Stomach (tissue), 9 donors: Measurements from ENCODE around the gene QPRT. TPM values are rescaled to one million over a fixed set of nuclear protein-coding genes. Genes with fewer than 3 reads are reported as not detected.

Experiments
- DNase-seq, 2 donors: peaks; one replicate each; pipeline versions ENCODE4 v3.0.0 to v3.0.0-alpha.2; 2013 to 2019
- H3K27ac ChIP-seq, 5 donors: fragments of 200-600 bp in 4 of 5; sonication (generic) in 4 of 5; one replicate each; pipeline ENCODE4 v1.5.1; 2013 to 2019; ENCODE audit warnings: mild to moderate bottlenecking in 1 of 5, moderate library complexity in 1 of 5
- H3K27me3 ChIP-seq, 3 donors: fragments of 200-600 bp; sonication (generic); one replicate each; pipeline ENCODE4 v1.5.1; 2017 to 2019; ENCODE audit warnings: mixed run types in 1 of 3
- H3K36me3 ChIP-seq, 4 donors: fragments of 200-600 bp; sonication (generic); 1 replicate in 3 of 4; 2 replicates in 1 of 4; pipeline ENCODE4 v1.5.1; 2016 to 2019
- H3K4me1 ChIP-seq, 4 donors: fragments of 200-600 bp; sonication (generic); one replicate each; pipeline ENCODE4 v1.5.1; 2016 to 2019
- H3K4me3 ChIP-seq, 4 donors: fragments of 200-600 bp; sonication (generic) in 3 of 4; one replicate each; pipeline ENCODE4 v1.5.1; 2016 to 2019; ENCODE audit warnings: mild to moderate bottlenecking in 1 of 4
- H3K9me3 ChIP-seq, 4 donors: fragments of 200-600 bp; sonication (generic); one replicate each; pipeline ENCODE4 v1.5.1; 2016 to 2019
- CTCF ChIP-seq, 7 experiments: fragments of 450-650 bp in 4 of 7; fragments of 200-600 bp in 3 of 7; sonication (generic) in 3 of 7; IDR thresholded peaks; one replicate each; pipeline ENCODE4 v1.5.1; 2016 to 2019; ENCODE audit warnings: antibody characterized with exemption in 7 of 7, control low read depth in 2 of 7, mild to moderate bottlenecking in 1 of 7
- EP300 ChIP-seq: sonication (generic); formaldehyde crosslinking; IDR thresholded peaks from one replicate; pipeline ENCODE4 v1.6.1; 2017; ENCODE audit warnings: antibody characterized with exemption
- POLR2A ChIP-seq, 4 donors: fragments of 450-650 bp; IDR thresholded peaks; one replicate each; pipeline ENCODE4 v1.6.1; 2016; ENCODE audit warnings: antibody characterized with exemption in 4 of 4, control low read depth in 2 of 4, mild to moderate bottlenecking in 1 of 4, moderate library complexity in 1 of 4
- POLR2AphosphoS5 ChIP-seq, 3 donors: sonication (generic); formaldehyde crosslinking; IDR thresholded peaks; one replicate each; pipeline ENCODE4 v1.6.1; 2016; ENCODE audit warnings: antibody characterized with exemption in 3 of 3
- WGBS, 5 donors: extraction: QIAGEN DNeasy Blood & Tissue Kit in 3 of 5; methylation state at CpG; one replicate each; pipeline versions ENCODE4 v1.1.5 to v1.1.7; 2013 to 2018; 5-methylcytosine and 5-hydroxymethylcytosine counted together
- intact Hi-C: fragments of 100-400 bp; cut with DNase I; formaldehyde crosslinking; loops from one replicate; pipeline ENCODE4 v1.15.1; 2023; ENCODE audit warnings: low total_unique reads
- polyA plus RNA-seq, 3 donors: library from polyadenylated mRNA; stranded (reverse); fragments of 200-250 nt; gene quantifications; one replicate each; pipeline ENCODE4 v1.2.3, GENCODE V29; 2013
- total RNA-seq, 5 donors: library from RNA; depleted of rRNA; stranded (reverse); fragments of >200 nt; gene quantifications; one replicate each; pipeline versions ENCODE4 v1.1.0 to v1.2.3, GENCODE V29; 2014 to 2016
- donor health status: healthy with polysubstance abuse.
- donor health status: Bipolar disorder and iron deficiency.
- donor health status: healthy.

QPRT gene
- total and polyA plus RNA-seq, 8 donors = 2.4 to 114 (median 7.5) TPM; not detected in 1

GRCh38 chr16:29676989-29677785 lies 1.8 kb upstream of the QPRT start:
- intact Hi-C loops = no loop called here
- no peaks in the 10 kb centered on the region for H3K9me3 ChIP-seq
- TF ChIP-seq EP300 (no peak), POLR2A (IDR thresholded peaks at IDR 0.05) (no peak), POLR2AphosphoS5 (IDR thresholded peaks at IDR 0.05) (no peak), CTCF (IDR thresholded peaks at IDR 0.05) (no peak)
- no peak overlapping the region for H3K4me3 ChIP-seq
- DNase-seq = no peak
- no peak overlapping the region for H3K27ac ChIP-seq
- no peaks in the 10 kb centered on the region for H3K36me3 ChIP-seq
- H3K4me1 ChIP-seq = peaks cover 0 to 28% (median 17%) of the 10 kb centered on the region in 4 donors
- WGBS, 5 donors = 89 to 96% (median 94%) methylated on average over 23 of the region's 23 CpGs
- H3K27me3 ChIP-seq = no peaks in the 10 kb centered on the region

- Histone ChIP-seq H3K36me3 (no peaks in the 10 kb centered on the region), H3K4me3 (peak overlapping the region in 1 of 4 donors; percentile 33), H3K4me1 (peaks cover 0 to 22% (median 13%) of the 10 kb centered on the region in 4 donors), H3K9me3 (no peaks in the 10 kb centered on the region), H3K27me3 (no peaks in the 10 kb centered on the region), H3K27ac (no peak overlapping the region)
- peak in 1 of 2 donors; percentile 39 for DNase-seq
- 59 to 78% (median 63%) methylated on average over 10 of the region's 10 CpGs for WGBS, 5 donors
- intact Hi-C loops = no loop called here
- TF ChIP-seq EP300 (no peak), CTCF (IDR thresholded peaks at IDR 0.05) (no peak), POLR2AphosphoS5 (IDR thresholded peaks at IDR 0.05) (no peak)
Measured at GRCh38 chr16:29680180-29680598, 1.2 kb downstream of the QPRT start.

GRCh38 chr16:29683543-29684090 lies 4.6 kb downstream of the QPRT start:
- Histone ChIP-seq H3K9me3 (no peaks in the 10 kb centered on the region), H3K36me3 (no peaks in the 10 kb centered on the region), H3K4me1 (peaks cover 0 to 21% (median 13%) of the 10 kb centered on the region in 4 donors), H3K27me3 (no peaks in the 10 kb centered on the region), H3K4me3 (no peak overlapping the region), H3K27ac (no peak overlapping the region)
- no peak for DNase-seq
- 90 to 98% (median 95%) methylated on average over 9 of the region's 9 CpGs for WGBS, 5 donors
- TF ChIP-seq CTCF (IDR thresholded peaks at IDR 0.05) (no peak), EP300 (no peak), POLR2AphosphoS5 (IDR thresholded peaks at IDR 0.05) (no peak), POLR2A (IDR thresholded peaks at IDR 0.05) (no peak)
- intact Hi-C loops = no loop called here

GRCh38 chr16:29684679-29685078 lies 5.7 kb downstream of the QPRT start:
- intact Hi-C loops = no loop called here
- H3K27ac ChIP-seq = no peak overlapping the region
- H3K9me3 ChIP-seq = no peaks in the 10 kb centered on the region
- DNase-seq = no peak
- no peaks in the 10 kb centered on the region for H3K36me3 ChIP-seq
- H3K4me1 ChIP-seq = peaks cover 0 to 10% (median 4%) of the 10 kb centered on the region in 4 donors
- H3K4me3 ChIP-seq = no peak overlapping the region
- TF ChIP-seq POLR2AphosphoS5 (IDR thresholded peaks at IDR 0.05) (no peak), POLR2A (IDR thresholded peaks at IDR 0.05) (no peak), EP300 (no peak), CTCF (IDR thresholded peaks at IDR 0.05) (no peak)
- H3K27me3 ChIP-seq = no peaks in the 10 kb centered on the region
- WGBS, 5 donors = 87 to 96% (median 92%) methylated on average over 10 of the region's 10 CpGs
